ENCODE data around the gene SFMBT2.

DNA sequence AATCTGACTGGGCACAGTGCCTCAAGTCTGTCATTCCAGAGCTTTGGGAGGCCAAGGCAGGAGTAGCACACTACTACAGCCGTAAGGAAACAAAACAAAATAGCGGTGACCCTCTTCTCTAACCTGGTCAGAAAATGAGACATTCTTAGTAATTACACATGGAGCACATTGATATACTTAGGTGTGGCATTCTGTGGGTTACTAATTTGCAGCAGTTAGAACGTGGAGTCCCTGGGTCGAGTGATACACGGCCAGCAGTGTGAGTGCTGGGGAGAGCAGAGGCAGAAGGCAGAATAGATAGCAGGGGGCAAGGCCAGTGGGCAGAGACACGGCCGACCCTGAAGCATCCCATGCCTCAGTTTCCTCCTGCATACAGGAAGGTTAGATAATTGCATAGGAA, 28.9 kb upstream of the SFMBT2 start:
- TF ChIP-seq, protein P1, sequence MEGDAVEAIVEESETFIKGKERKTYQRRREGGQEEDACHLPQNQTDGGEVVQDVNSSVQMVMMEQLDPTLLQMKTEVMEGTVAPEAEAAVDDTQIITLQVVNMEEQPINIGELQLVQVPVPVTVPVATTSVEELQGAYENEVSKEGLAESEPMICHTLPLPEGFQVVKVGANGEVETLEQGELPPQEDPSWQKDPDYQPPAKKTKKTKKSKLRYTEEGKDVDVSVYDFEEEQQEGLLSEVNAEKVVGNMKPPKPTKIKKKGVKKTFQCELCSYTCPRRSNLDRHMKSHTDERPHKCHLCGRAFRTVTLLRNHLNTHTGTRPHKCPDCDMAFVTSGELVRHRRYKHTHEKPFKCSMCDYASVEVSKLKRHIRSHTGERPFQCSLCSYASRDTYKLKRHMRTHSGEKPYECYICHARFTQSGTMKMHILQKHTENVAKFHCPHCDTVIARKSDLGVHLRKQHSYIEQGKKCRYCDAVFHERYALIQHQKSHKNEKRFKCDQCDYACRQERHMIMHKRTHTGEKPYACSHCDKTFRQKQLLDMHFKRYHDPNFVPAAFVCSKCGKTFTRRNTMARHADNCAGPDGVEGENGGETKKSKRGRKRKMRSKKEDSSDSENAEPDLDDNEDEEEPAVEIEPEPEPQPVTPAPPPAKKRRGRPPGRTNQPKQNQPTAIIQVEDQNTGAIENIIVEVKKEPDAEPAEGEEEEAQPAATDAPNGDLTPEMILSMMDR (conservative IDR thresholded peaks at IDR 0.05; ENCODE audit: low read depth, low read length), result no peak
- TF ChIP-seq POLR2A (IDR thresholded peaks at IDR 0.05; ENCODE audit: low read depth, low read length) (no peak), CEBPB (IDR thresholded peaks at IDR 0.05; ENCODE audit: low read depth, low read length) (no peak), RAD21 (IDR thresholded peaks at IDR 0.05; ENCODE audit: low read length) (no peak), CHD1 (IDR thresholded peaks at IDR 0.05; ENCODE audit: low read depth, low read length) (no peak), BHLHE40 (IDR thresholded peaks at IDR 0.05; ENCODE audit: low read depth, low read length) (no peak), MAZ (IDR thresholded peaks at IDR 0.05; ENCODE audit: borderline replicate concordance, low read depth, low read length) (no peak), SMC3 (IDR thresholded peaks at IDR 0.05; ENCODE audit: low read depth, low read length) (no peak), MXI1 (IDR thresholded peaks at IDR 0.05; ENCODE audit: borderline replicate concordance, low read depth, low read length) (no peak), RFX5 (IDR thresholded peaks at IDR 0.05; ENCODE audit: low read depth, low read length) (no peak)
- TF ChIP-seq, protein P2, sequence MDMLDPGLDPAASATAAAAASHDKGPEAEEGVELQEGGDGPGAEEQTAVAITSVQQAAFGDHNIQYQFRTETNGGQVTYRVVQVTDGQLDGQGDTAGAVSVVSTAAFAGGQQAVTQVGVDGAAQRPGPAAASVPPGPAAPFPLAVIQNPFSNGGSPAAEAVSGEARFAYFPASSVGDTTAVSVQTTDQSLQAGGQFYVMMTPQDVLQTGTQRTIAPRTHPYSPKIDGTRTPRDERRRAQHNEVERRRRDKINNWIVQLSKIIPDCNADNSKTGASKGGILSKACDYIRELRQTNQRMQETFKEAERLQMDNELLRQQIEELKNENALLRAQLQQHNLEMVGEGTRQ (IDR thresholded peaks at IDR 0.05; ENCODE audit: low read depth, low read length), result no peak

Data from IMR-90 (cell line).